SHP77 treated with DMSO at 0.1 percent for 48 hours (cell line): ENCODE measurements around the gene SESTD1.

Experiments
- DNase-seq: peaks from one replicate; lab custom pipeline; 2025; lab: John Stamatoyannopoulos, UW

Gene SESTD1

DNA sequence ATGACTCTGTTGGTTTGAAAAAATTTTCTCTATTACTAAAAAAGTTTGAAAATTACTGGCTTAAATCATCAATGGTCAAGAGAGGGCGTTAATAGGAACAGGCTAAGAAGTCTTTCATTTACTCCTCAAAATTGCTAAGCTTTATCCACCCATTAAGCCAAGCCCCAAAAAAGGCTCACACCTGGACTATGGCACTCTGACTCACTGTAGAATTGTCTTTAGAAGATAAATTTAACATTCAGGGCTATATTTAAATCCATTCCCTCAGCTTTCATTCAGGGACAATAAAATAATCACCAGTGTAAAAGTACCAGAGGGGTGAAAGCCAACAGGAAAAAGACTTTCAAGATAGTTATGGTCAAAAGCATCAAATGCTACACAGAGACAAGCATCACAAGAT lies 80.0 kb downstream of the SESTD1 start:
- DNase-seq: no peak

DNA sequence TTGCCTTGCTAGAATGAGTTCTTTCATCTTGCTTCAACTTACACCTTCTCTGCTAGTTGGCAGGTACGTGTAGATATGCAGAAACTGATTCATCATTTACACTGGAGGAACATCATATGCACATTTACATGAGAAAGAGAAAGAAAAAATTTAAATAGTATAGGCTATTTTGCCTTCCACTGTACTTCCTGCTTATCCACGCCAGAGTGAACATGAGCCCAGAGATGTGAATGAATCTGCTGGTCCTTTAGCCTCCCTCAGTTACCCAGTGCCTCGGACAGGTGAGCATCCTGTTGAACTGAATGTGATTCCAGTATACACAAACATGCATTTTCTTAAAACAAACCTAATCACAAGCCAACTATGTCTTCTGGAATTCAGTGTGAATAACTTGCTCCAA lies 83.6 kb downstream of the SESTD1 start:
- no peak for DNase-seq

DNA sequence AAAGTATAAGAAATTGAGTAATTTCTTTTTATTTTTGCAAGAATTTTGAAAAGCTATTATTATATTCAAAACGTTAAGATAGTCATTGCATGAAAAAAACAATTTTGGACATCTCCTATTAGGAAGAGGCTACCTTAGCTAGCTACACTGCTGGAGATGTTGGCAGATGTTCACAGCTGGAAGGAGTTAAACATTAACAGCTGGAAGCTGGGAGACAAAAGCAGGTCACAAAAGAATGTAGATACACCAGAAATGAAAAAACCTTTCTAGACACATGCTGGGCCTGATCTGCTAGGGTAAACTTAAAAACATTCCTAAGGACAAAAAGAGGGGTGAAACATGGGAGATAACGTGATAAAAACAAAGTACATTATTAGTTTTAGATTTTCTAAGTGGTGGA lies 84.4 kb downstream of the SESTD1 start:
- DNase-seq: no peak

DNA sequence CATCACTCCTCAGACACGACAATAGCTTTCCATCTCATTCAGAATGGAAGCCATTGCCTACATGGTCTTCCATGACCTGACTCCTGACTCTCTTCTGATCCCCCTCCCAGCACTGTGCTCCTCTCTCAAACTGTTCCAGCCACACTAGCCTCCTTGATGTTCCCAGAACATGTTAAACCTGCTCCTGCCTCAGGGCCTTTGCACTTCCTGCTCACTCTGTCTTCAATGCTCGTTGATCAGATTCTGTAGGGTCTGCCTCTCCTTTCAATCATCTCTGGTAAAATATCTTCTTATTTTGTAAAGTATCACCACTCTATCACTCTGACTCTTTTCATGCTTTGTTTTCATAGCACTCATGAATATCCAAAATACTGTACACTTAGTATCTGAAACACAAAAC lies 84.9 kb downstream of the SESTD1 start:
- DNase-seq: no peak

DNA sequence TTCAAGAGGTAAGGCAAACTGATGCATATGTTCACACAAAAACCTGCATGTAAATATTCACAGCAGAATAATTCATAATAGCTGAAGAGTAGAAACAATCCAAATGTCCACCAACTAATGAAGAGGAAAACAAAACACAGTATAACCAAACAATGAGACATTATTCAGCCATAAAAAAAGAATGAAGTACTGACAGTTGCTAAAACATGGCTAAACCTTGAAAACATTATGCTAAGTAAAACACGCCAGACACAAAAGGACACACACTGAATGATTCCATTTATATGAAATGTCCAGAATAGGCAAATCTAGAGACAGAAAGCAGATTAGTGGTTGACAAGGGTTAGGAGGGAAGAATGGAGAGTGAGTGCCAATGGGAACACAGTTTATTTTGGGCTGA lies 86.9 kb downstream of the SESTD1 start:
- no peak for DNase-seq

DNA sequence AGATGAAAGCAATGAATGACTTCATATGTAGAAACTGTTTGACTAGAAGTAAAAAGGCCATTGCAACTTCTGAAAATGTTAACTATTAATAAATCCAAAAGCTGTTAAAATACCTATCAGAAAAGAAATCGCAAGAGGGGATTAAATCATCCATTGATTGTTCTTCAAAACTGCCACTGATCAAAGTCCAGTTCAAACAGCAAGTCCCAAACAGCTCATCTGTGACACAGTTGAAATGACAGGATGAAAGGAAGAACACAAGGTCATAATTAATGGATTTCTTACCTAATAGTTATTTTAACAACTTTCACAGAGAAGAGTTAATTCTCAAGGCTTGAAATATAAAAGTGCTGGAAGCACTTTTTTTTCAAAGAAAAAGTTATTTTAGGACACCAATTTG lies 90.4 kb downstream of the SESTD1 start:
- DNase-seq: no peak

DNA sequence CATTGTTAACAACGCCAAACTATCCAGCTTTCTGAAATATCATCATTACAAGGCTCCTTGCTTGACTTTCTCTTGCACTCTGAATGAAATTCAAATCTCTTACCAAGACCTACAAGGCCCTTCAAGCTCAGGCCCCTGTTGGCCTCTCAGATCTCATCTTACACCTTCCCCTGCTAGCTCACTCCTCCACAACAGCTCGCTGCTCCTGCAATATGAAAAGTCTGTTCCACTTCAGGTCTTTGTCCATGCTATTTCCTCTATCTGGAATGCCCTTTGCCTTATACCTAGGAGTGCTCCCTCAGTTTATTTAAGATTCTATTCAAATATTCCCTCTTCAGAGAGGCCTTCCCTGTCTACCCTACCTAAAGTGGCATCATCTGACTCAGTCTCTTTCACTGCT lies 91.7 kb downstream of the SESTD1 start:
- no peak for DNase-seq

DNA sequence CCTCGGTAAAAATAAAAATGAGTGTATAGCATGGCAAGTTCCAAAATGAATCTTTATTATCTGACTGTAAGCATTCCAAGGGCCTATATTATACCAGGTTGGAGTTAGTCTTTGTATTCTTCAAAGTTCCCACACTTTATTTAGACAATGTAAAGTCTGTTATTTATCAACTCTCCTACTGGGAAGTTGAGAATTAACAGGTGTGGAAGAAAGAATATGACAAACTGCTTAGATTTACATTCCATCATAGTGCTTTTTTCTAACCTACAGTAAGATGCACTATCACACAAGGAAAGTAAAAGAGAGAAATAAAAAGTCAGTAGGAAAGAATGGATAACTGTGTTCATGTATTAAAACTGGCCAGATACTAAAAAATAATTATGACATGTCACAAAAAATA lies 93.3 kb downstream of the SESTD1 start:
- no peak for DNase-seq

DNA sequence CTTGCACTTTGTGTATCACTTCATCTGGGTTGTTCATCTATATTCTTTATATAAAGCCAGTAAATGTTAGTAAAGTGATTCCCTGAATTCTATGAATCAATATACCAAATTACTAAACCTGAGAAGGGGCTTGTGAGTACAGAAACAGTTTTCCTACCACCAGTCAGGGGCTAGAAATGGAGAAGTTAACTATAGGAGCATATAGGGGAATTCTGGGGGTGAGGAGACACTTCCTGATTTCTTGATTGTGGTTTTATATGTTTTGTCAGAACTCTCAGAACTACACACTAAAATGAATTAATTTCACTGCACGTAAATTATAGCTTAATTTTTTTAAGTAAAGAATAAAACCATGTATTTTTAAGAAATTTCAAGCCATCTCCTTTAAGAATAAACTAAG lies 93.7 kb downstream of the SESTD1 start:
- DNase-seq: no peak

DNA sequence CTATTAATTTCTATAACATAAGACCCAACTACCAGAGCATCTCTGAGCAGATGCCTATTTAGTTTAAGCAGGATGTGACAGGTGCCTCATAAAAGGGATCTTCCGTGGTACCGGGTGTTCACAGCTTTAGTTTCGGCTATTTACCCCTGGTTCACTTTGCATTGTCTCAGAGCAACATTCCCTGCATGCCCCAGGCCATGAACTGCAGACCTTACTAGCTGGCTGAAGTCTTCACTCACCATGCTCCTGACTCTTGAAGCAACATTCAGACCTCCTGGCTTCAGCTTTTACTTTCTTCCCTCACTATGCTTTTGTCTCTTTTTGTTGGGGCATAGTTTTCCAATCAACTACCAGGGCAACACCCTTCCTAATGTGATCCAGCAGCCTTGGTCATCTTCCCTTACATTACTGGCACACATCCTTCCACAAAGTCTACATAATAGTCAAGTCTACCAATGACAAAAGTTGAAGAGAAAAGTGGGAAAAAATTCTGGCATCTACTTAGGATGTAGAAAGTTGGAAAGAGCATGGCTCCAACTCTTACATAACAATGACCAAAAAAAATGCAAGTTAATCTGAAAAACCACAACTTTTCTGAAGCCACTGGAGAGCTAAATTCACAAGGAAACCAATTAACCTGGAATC lies 99.2 kb downstream of the SESTD1 start:
- no peak for DNase-seq

DNA sequence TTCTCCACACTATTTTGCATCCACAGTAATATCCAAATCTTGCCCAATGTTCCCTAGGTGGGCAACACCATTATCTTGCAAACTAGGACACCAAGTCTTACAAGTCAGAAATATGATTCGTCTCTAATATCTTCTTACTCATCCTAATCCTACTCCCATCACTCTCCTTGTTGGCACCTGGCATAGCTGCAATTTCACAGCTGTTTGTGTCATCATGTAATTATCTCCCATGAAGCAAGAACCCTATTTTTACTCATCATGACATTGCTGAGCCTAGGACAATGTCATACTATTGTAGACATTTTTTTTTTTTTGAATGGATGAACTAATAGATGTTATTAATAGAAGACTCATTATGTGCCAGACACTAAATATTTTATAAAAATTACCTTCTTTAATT lies 123.4 kb downstream of the SESTD1 start:
- DNase-seq: no peak

DNA sequence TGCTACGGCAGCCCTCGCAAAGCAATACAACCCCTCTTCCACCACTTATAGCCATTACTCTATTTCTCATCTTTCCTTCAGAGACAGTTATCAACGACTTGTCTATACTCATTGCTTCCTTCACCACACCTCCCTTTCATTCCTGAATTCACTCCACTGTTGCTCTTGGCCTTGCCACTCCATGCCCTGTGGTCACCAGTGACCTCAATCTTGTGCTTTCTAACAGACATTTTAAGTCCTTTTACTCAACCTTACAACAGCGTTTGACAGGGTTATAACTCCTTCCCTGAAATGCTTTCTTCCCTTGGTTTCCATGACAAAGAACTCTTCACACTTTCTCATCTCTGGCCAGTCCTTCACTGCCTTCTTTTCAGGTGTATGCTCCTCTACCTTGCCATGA lies 124.1 kb downstream of the SESTD1 start:
- no peak for DNase-seq

DNA sequence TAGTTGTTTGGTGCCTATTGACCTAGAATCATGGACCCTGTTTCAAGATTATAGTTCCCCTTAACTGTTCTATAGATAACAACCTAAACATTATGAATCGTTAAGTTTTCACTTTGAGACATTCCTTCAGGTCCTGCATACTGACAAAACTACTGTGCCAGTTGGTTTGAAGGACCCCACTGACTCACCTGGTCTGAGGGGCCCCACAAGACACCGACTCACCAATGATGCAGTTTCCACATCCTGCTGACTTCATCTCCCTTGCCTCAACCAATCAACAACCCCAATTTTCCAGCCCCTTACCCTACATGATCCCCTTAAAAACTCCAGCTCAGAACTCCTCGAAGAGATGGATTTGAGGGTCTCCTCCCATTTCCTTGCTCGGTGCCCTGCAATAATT lies 125.1 kb downstream of the SESTD1 start:
- no peak for DNase-seq

DNA sequence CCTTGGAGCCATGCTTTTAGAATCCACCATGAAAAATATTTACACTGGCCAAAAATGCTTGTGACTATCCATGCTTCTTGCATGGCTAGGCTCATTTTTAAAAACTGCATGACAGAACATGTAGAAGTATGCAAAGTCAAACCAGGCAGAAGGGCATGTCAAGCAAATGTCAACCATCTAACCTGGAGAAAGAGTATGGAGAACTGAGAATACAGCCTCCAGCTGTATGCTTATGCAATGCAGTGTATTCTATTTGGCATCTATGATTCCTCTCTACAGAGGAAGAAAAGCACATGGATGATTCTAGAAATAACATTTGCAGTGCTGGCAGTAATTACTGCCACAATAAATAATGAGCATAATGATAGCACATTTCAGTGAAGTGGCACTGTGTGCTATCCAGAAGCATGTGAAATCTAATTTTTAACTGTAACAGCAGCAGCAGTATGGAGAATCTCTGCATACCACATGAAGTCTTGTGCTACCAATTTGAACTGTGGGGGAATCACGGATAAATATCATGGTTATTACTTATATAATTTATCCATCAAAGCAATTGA lies 127.4 kb downstream of the SESTD1 start:
- no peak for DNase-seq

DNA sequence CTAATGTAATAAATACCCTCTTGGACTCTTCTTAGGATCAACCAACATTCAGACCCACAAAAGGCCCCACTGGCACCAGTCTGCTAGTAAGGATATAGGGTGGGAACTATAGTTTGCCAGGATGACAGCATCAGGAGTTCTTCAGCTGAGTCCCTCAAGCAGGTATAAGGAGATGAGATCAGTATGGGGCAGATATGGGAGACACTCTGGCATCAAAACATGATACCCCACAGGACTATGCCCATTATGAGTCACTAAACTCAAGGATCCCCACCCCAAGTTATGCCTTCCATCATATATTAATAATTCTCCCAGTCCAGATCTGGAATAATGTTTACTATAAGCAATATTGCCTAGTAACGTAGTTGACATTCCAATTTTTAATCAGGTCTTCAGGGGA lies 131.6 kb downstream of the SESTD1 start:
- no peak for DNase-seq

DNA sequence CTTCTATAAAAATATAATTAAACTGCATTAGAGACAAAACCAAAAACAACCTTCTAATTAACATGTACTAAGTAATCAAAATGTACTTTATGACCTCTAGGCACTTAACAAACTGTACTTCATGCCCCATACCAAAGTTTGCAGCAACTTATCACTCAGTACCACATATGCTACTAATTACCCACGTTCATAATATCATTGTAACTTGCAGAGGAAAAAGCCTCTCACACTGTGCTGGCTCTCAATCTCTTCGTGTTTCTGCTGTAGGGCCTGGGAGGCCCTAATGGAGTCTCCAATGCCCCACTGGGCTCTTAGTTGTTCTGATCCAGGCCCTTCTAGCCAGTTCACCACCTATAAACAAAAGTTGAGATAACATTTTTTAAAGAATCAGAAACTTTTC lies 132.6 kb downstream of the SESTD1 start:
- DNase-seq: no peak

DNA sequence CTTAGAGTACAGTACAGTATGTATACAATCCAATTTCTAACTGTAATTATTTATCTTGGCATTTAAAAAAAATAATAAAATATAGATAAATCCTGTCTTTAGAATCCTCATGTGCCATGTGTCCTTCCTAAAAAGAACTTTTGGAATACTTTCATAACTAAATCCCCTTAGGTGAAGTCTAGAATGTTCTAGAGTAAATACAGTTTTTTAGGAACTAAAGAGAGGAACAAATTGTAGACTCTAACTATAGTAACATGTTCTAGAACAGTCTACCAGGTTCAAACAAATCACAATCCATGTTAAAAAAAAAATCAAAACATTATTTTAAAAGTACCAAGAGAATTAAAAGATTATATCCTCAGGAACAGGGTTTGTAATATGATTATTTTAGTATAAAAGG lies 134.1 kb downstream of the SESTD1 start:
- DNase-seq: no peak

DNA sequence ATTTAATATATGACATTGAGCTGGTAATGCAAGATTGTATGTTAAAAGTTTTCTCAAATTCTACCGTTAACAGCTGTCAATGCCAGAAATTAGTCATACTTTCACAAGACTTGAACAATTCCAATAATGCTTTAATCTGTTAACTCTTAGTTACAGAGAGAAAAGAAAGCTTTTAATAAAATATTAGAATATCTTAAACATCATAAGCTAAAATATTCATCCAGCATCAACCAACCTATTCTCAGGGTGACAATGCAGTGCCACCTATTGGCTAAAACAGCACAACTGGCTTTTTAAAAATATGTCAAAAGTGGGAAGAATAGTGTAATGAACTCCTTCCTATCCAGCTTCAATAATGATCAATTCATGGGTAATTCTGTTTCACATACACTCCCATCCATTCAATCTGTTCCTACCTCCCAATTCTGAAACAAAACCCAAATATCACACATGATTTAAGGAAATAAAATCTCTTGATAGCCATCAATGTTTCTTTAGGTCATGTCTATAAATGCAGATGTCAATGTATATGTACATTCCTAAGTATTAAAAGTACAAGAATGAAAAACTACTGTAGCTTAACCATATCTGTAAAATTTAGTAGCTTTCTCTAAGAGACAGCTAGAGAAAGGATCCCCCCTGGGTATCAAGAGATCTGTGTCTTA lies 134.9 kb downstream of the SESTD1 start:
- DNase-seq: no peak

DNA sequence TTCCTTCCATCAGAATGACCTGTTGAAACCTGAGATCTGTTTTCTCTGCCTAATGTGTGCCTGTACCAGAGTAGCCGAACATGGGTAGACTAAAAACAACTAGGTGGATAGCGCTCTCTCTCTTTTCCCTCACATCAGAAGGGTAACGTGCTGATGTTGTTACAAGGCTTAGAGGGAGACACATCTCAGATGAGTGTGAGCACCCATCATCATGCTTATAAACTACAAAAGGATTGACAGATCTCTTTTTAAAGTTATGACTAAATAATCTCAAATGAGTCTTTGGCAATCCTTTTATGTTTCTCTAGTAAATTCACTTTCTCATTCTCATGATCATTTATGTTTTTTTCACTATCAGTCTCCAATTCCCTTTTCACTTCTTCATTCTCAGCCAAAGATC lies 139.2 kb downstream of the SESTD1 start:
- no peak for DNase-seq

DNA sequence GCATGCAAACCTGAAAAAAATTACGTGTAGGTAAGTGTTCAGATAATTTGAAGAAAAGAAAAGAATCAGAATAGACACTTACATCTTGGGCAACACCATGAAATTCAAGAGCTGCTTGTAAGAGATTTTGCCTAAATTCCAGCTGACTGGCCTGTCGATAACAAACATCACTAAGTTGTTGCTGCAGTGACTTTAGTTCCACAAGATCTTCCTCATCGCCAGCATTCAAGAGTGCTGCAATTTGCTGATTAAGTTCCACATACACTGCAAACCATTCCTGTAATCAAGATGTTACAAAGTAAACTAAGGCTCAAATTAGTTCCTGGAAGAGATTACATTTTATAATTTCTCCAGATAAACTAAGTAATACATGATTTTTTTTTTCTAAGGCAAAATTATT lies 140.3 kb downstream of the SESTD1 start:
- no peak for DNase-seq

DNA sequence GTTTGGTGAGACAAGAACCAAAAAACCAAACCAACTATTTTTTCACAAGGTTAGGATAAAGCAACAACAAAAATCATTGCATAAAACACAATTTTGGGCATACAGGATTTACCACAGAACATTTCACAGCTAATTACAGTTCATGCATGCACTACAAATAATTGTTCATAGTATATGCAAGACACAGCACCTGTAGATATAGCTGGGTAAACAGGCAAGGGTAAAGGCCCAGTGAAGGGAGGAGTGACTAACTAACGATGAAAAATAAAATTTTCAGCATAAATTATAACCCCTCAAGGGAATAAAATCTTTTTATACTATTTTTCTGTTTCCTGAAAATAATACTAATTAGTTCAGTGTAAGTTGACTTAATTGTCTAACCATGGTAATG lies 141.4 kb downstream of the SESTD1 start:
- no peak for DNase-seq

DNA sequence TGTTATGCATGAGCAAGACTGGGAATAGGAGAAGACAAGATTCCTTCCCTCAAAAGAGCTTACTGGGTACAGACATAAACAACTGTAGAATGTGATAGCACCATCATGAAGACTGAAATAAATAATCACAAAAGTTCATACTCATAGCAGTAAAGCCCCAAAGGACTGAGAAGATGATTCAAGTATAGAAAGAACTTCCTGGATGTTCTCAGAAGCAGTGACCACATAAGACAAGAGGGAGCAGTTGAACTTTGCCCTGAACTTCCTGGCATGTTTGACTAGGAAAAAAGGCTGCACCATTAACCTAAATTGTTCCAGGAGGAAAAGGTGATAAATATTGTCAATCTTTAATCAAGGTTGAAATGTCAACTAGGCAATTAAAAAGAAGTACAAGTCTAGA lies 156.9 kb downstream of the SESTD1 start:
- no peak for DNase-seq

DNA sequence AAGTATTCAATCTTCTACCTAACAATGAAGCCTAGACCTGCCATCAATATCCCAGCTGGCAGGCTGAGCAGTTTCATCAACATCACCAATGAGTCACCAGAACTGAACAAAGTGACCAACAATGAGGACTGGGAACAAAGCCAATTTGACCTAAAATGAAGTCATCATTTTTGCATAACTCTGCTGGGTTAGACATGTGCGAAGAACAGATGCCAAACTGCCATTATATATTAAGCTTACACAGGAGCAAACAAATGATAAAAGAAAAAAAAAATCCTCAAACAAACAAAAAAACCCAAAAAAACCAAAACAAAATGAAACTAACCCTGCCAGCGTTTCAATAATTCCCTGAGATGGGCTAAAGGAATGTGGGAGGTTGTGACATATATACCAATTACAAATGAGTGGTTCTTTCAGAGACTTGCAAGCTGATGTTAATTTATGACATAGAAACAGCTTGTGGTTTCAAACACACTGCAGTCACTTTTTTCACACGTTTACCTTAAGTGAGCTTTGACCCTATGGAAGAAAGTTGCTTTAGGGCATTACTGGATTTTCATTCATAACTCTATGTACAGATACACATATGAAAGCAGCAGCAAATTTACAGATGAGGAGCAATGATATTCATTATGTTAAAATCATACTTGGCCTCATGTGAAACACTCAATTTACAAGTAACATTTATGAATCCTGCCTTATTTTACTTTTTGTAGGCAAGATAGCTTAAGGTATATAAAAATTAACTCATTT lies 157.8 kb downstream of the SESTD1 start:
- peak; percentile 78 for DNase-seq
